ENCODE results near the gene PAPSS2.

Gene PAPSS2

GRCh38 chr10:87685832-87686574 lies 26.3 kb downstream of the PAPSS2 start:
- in situ Hi-C loops (cut with HindIII; ENCODE audit: low sequenced_read_pairs), result no loop called here
- no peak overlapping the region for H3K4me3 ChIP-seq (ENCODE audit: low read depth, low read length)
- no peak for DNase-seq (ENCODE audit: low read depth)
- TF ChIP-seq CTCF (IDR thresholded peaks at IDR 0.05; ENCODE audit: low read depth, low read length, missing control alignments), result no peak

- no peak overlapping the region for H3K4me3 ChIP-seq (ENCODE audit: low read depth, low read length)
- in situ Hi-C loops (cut with HindIII; ENCODE audit: low sequenced_read_pairs), result no loop called here
- DNase-seq (ENCODE audit: low read depth), result no peak
- no peak for TF ChIP-seq CTCF (IDR thresholded peaks at IDR 0.05; ENCODE audit: low read depth, low read length, missing control alignments)
Measured at GRCh38 chr10:87691506-87692070, 31.9 kb downstream of the PAPSS2 start.

- no peak overlapping the region for H3K4me3 ChIP-seq (ENCODE audit: low read depth, low read length)
- in situ Hi-C loops (cut with HindIII; ENCODE audit: low sequenced_read_pairs), result no loop called here
- no peak for TF ChIP-seq CTCF (IDR thresholded peaks at IDR 0.05; ENCODE audit: low read depth, low read length, missing control alignments)
- DNase-seq (ENCODE audit: low read depth), result no peak
Measured at GRCh38 chr10:87692956-87693484, 33.3 kb downstream of the PAPSS2 start.

- DNase-seq (ENCODE audit: low read depth), result no peak
- in situ Hi-C loops (cut with HindIII; ENCODE audit: low sequenced_read_pairs), result no loop called here
- no peak for TF ChIP-seq CTCF (IDR thresholded peaks at IDR 0.05; ENCODE audit: low read depth, low read length, missing control alignments)
- no peak overlapping the region for H3K4me3 ChIP-seq (ENCODE audit: low read depth, low read length)
Measured at GRCh38 chr10:87694011-87694794, 34.5 kb downstream of the PAPSS2 start.

- no peak for DNase-seq (ENCODE audit: low read depth)
- H3K4me3 ChIP-seq (ENCODE audit: low read depth, low read length), result no peak overlapping the region
- no peak for TF ChIP-seq CTCF (IDR thresholded peaks at IDR 0.05; ENCODE audit: low read depth, low read length, missing control alignments)
- in situ Hi-C loops (cut with HindIII; ENCODE audit: low sequenced_read_pairs), result no loop called here
Measured at GRCh38 chr10:87695074-87695473, 35.4 kb downstream of the PAPSS2 start.

- no peak for TF ChIP-seq CTCF (IDR thresholded peaks at IDR 0.05; ENCODE audit: low read depth, low read length, missing control alignments)
- no peak overlapping the region for H3K4me3 ChIP-seq (ENCODE audit: low read depth, low read length)
- in situ Hi-C loops (cut with HindIII; ENCODE audit: low sequenced_read_pairs), result no loop called here
- DNase-seq (ENCODE audit: low read depth), result no peak
Measured at GRCh38 chr10:87696922-87697745, 37.5 kb downstream of the PAPSS2 start.
